HepG2 (cell line): Measurements from ENCODE around the gene CASP4. TPM values are rescaled to one million over a fixed set of nuclear protein-coding genes. Genes with fewer than 3 reads are reported as not detected.

Experiments
- CAMTA2 ChIP-seq: sonication (generic); formaldehyde crosslinking; IDR thresholded peaks from 2 replicates; pipeline ENCODE4 v1.4.0; 2020; ENCODE audit warnings: mild to moderate bottlenecking, missing genetic modification reagents, borderline replicate concordance
- CBX1 ChIP-seq: IDR thresholded peaks from one replicate; pipeline ENCODE4 v1.6.1; 2016; ENCODE audit warnings: antibody characterized with exemption, low read depth
- FOXA3 ChIP-seq: IDR thresholded peaks from 2 replicates; pipeline ENCODE4 v1.6.1; 2016; ENCODE audit warnings: missing genetic modification reagents, missing compliant biosample characterization
- KLF15 ChIP-seq: sonication (generic); formaldehyde crosslinking; IDR thresholded peaks from 2 replicates; pipeline ENCODE4 v1.8.1; 2023; ENCODE audit warnings: borderline replicate concordance, mild to moderate bottlenecking, inconsistent platforms, missing genetic modification reagents, mixed read lengths
- PHF5A ChIP-seq: IDR thresholded peaks from one replicate; pipeline ENCODE4 v1.6.1; 2018; ENCODE audit warnings: low read depth, missing genetic modification reagents; ENCODE audit not compliant: unreplicated experiment
- SMC3 ChIP-seq: IDR thresholded peaks from 2 replicates; pipeline ENCODE4 v1.6.1; 2011; ENCODE audit warnings: low read length, improper control_type of control experiment
- TBP ChIP-seq: sonication (generic); formaldehyde crosslinking; IDR thresholded peaks from 2 replicates; pipeline ENCODE4 v1.5.0; 2020; ENCODE audit warnings: missing genetic modification reagents
- ZNF749 ChIP-seq: sonication (generic); formaldehyde crosslinking; IDR thresholded peaks from 2 replicates; pipeline ENCODE4 v1.8.0; 2022; ENCODE audit warnings: mild to moderate bottlenecking, missing genetic modification reagents, moderate library complexity, borderline replicate concordance
- polyA plus RNA-seq, 8 experiments: library from polyadenylated mRNA; depleted of rRNA in 3 of 8; stranded (reverse) in 7 of 8; unstranded in 1 of 8; fragments of >200 nt; fragmentation: Illumina TruSeq in 4 of 8; extraction: Trizol in 4 of 8; gene quantifications; 2 replicates each; pipeline versions ENCODE4 v1.2.1 to v1.2.3, GENCODE V29; 2011 to 2016; ENCODE audit warnings: low read depth in 4 of 8, missing spikeins in 1 of 8, mixed read lengths in 1 of 8; ENCODE audit not compliant: insufficient read depth in 1 of 8
- total RNA-seq, 5 experiments: library from RNA; depleted of rRNA; stranded (reverse); fragments of >200 nt; fragmentation: Illumina TruSeq; extraction: Trizol; gene quantifications; 2 replicates each; pipeline ENCODE4 v1.2.3, GENCODE V29; 2016; ENCODE audit warnings: low read depth in 1 of 5
- TF ChIP-seq, protein P1 (sequence below): IDR thresholded peaks from 2 replicates; pipeline ENCODE4 v1.6.1; 2018; ENCODE audit warnings: missing genetic modification reagents
- TF ChIP-seq, protein P2 (sequence below): sonication (generic); formaldehyde crosslinking; IDR thresholded peaks from 2 replicates; pipeline ENCODE4 v1.4.0; 2020; ENCODE audit warnings: missing genetic modification reagents, mild to moderate bottlenecking, borderline replicate concordance
- TF ChIP-seq, protein P3 (sequence below): IDR thresholded peaks from 2 replicates; pipeline ENCODE4 v1.6.1; 2016
- TF ChIP-seq, protein P4 (sequence below): sonication (generic); formaldehyde crosslinking; IDR thresholded peaks from 2 replicates; pipeline ENCODE4 v1.4.0; 2020; ENCODE audit warnings: missing genetic modification reagents, borderline replicate concordance

CASP4 gene
- total and polyA plus RNA-seq, 2 of the 13 experiments (the other 11 are each of a cell fraction or from before 2014, with no cell fraction given): 56.4 to 69.8 TPM

DNA sequence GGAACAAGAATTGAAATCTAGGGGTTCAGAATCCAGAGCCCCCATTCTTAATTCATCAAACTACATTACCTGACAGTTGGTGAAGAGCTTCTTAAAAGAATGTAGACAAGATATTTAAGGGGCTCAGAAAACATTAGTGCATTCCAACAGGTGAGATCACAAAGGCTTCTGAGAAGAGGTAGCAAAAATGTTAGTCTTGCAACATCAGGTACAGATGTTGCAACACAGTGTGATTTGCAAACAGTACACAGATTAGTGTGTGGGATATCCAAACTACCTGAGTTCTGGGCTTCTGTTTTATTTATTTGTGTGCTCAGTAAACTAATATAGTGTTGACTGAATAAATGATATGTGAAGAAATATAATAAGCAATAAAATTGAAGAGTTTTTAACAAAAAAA is 11.8 kb downstream of the CASP4 start (continued):
- TF ChIP-seq, protein P1, sequence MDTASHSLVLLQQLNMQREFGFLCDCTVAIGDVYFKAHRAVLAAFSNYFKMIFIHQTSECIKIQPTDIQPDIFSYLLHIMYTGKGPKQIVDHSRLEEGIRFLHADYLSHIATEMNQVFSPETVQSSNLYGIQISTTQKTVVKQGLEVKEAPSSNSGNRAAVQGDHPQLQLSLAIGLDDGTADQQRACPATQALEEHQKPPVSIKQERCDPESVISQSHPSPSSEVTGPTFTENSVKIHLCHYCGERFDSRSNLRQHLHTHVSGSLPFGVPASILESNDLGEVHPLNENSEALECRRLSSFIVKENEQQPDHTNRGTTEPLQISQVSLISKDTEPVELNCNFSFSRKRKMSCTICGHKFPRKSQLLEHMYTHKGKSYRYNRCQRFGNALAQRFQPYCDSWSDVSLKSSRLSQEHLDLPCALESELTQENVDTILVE (CRISPR knock-in tag): no peak
- TF ChIP-seq, protein P2, sequence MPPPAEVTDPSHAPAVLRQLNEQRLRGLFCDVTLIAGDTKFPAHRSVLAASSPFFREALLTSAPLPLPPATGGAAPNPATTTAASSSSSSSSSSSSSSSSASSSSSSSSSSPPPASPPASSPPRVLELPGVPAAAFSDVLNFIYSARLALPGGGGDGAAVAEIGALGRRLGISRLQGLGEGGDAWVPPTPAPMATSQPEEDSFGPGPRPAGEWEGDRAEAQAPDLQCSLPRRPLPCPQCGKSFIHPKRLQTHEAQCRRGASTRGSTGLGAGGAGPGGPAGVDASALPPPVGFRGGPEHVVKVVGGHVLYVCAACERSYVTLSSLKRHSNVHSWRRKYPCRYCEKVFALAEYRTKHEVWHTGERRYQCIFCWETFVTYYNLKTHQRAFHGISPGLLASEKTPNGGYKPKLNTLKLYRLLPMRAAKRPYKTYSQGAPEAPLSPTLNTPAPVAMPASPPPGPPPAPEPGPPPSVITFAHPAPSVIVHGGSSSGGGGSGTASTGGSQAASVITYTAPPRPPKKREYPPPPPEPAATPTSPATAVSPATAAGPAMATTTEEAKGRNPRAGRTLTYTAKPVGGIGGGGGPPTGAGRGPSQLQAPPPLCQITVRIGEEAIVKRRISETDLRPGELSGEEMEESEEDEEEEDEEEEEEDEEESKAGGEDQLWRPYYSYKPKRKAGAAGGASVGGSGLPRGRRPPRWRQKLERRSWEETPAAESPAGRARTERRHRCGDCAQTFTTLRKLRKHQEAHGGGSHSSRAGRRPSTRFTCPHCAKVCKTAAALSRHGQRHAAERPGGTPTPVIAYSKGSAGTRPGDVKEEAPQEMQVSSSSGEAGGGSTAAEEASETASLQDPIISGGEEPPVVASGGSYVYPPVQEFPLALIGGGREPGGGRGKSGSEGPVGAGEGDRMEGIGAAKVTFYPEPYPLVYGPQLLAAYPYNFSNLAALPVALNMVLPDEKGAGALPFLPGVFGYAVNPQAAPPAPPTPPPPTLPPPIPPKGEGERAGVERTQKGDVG (CRISPR knock-in tag): no peak
- TF ChIP-seq, protein P3, sequence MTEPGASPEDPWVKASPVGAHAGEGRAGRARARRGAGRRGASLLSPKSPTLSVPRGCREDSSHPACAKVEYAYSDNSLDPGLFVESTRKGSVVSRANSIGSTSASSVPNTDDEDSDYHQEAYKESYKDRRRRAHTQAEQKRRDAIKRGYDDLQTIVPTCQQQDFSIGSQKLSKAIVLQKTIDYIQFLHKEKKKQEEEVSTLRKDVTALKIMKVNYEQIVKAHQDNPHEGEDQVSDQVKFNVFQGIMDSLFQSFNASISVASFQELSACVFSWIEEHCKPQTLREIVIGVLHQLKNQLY: no peak
- TF ChIP-seq PHF5A (CRISPR knock-in tag): no peak
- TF ChIP-seq, protein P4, sequence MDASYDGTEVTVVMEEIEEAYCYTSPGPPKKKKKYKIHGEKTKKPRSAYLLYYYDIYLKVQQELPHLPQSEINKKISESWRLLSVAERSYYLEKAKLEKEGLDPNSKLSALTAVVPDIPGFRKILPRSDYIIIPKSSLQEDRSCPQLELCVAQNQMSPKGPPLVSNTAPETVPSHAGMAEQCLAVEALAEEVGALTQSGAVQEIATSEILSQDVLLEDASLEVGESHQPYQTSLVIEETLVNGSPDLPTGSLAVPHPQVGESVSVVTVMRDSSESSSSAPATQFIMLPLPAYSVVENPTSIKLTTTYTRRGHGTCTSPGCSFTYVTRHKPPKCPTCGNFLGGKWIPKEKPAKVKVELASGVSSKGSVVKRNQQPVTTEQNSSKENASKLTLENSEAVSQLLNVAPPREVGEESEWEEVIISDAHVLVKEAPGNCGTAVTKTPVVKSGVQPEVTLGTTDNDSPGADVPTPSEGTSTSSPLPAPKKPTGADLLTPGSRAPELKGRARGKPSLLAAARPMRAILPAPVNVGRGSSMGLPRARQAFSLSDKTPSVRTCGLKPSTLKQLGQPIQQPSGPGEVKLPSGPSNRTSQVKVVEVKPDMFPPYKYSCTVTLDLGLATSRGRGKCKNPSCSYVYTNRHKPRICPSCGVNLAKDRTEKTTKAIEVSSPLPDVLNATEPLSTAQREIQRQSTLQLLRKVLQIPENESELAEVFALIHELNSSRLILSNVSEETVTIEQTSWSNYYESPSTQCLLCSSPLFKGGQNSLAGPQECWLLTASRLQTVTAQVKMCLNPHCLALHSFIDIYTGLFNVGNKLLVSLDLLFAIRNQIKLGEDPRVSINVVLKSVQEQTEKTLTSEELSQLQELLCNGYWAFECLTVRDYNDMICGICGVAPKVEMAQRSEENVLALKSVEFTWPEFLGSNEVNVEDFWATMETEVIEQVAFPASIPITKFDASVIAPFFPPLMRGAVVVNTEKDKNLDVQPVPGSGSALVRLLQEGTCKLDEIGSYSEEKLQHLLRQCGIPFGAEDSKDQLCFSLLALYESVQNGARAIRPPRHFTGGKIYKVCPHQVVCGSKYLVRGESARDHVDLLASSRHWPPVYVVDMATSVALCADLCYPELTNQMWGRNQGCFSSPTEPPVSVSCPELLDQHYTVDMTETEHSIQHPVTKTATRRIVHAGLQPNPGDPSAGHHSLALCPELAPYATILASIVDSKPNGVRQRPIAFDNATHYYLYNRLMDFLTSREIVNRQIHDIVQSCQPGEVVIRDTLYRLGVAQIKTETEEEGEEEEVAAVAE (CRISPR knock-in tag): 0 out of 2 replicates have a peak, but pooled peaks have one; percentile 31
- no peak for TF ChIP-seq CAMTA2 (CRISPR knock-in tag)
- TF ChIP-seq KLF15 (CRISPR knock-in tag): no peak
- no peak for TF ChIP-seq CBX1
- TF ChIP-seq ZNF749 (CRISPR knock-in tag): no peak
- TF ChIP-seq SMC3: peak; percentile 61; the same call in 1 of the 2 replicates
- TF ChIP-seq TBP: no peak
- TF ChIP-seq FOXA3 (CRISPR knock-in tag): peak; percentile 84
